Stimulated activated CD8-positive, alpha-beta memory T cell treated with anti-CD3 and anti-CD28 coated beads, Interleukin-7, amount 100 ng/mL, for 4 hours (primary cell): Measurements from ENCODE around the gene PLP1.
"Not testable (repeated sequence)": the region's sequence is repeated elsewhere in the genome, so short reads cannot be mapped to it uniquely, and the experiment has no call there.

ENCODE experiments used
- DNase-seq, 2 donors: peaks; one replicate each; pipeline ENCODE4 v3.0.0-alpha.2; 2020; ENCODE audit warnings: low read depth in 2 of 2

Gene PLP1

DNA sequence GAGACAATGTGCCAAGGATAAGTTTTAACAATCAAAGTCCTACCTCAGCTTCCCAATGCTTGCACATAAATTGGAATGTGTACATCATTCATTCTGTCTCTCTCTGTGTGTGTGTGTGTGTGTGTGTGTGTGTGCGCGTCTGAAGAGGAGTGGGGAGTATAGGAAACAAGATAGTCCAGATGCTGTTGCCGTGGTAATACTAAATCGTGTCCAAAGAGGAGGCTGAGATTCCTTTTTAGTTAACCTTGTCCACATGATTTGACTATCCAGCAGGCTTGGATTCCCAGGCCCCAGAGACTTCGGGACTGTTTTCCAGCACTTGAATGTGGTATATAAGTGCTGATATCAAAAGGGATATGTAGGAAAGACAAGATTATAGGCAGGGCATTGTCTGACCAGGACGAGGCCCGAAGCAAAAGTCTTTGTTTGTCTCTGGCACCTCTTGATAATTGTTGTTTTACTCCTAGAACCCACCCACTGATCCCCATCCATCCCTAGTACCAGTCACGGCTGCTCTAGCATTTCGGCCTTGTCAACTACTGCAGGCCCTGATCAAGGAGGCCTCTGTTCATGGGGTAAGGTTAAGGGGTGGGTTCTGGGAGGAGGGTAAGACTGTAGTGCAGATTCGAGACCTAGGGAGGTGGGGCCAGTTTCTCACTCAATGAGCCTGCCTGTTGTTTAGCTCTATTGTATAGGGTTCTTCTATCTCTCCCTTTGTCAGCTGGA, 3.9 kb downstream of the PLP1 start:
- no peak for DNase-seq

DNA sequence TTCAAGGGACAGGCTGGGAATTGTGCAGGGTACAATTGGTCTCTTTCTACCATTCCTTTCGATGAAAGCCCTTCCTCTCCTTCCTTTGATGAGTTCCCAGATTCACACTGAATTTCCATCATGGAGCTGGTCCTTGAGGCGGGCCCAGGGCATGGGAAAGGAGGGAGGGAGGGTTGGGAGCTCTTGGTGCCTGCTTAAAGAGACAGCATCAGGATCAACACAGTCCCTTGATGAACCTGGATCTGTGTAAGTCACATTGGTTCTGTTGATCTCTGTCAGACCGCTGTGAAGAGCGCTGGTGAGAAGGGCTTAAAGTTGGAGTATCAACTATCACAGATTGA, 4.4 kb downstream of the PLP1 start:
- no peak for DNase-seq

DNA sequence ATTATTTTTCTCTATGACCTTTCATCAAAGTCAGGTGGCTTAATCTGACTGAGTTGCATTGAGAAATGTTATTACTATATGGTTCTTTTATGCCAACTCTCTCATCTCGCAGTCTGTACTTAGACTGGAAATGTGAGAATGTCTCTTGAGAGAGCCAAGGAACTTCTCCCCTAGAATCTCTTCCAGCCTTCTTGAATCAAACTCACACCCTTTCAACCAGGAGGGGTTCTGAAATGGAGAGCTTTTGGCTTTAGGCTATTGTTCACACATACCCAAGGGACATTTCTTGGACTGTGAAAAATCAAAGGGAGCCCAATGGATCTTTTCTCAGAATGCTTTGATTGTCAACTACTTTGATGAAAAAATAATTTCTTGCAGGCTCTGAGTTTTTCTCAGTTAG, 5.1 kb downstream of the PLP1 start:
- no peak for DNase-seq

DNA sequence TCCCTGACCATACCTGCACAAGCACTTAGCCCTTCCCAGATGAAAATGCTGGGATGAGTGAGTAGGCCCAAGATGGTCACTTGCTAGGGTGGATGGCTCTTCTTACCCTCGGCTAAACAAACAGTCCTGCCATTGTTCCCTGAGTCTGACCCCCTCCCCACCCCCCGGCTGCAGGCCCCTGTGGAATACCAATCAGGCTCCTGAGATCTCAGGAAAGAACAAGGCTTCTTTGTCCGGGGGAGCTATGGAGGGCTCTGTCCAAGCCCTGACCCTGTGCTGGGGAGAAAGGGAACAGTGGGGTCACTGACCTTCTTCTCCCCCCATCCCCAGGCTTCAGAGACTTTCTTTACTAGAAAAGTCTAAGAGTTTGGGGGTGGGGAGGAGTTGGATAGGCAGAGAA, 6.0 kb downstream of the PLP1 start:
- no peak for DNase-seq

DNA sequence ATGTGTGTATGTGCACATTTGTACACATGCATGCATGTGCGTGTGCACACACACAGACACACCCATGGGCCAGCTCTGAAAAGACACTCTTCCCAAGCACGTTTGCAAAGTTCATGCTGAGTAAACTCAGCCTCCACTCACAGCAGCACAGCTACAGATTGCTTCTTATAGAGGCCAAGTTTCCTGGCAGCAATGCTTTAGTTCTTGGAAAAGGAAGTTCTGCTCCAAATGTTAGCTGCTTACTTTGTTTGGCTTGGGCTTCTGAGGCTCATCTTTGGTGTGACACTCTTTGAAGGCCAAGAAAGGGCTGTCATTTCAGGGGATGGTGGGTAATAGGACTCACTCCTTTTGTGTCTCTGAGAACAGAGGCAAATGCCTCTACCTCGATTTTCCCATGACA, 6.6 kb downstream of the PLP1 start:
- no peak for DNase-seq

DNA sequence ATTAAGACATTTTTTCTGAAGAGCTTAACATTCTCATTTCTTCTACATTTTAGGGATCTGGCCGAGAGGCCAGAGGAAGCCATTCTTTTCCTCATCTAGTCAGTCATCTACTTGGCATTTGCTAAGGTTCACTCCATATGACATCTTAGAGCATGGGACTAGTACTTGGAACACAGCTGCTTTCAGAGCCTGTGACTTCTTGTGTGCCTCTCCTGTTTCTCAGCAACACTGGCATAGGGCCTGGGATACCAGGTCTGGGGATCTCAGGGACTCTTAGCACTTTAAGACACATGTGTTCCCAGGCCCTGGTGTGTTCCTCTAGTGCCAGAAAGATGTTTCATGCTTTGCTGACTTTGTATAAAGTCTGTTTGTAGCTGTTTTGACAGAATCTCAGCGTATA, 7.3 kb downstream of the PLP1 start:
- no peak for DNase-seq

DNA sequence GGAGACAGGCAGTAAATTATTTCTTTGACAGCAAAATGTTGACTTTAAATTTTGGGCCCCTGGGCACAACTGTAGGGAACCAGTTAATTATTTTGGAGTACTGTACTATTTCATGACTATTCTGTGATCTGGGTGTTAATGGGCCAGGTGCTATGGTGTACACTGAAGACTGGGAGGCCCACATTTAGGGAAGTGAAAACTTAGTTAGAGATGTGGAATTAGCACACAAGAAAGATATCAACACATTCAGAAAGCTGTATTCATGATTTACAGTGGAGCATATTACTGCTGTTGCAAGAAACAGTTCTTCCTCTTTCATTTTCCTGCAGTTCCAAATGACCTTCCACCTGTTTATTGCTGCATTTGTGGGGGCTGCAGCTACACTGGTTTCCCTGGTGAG, 12.4 kb downstream of the PLP1 start:
- DNase-seq = no peak

DNA sequence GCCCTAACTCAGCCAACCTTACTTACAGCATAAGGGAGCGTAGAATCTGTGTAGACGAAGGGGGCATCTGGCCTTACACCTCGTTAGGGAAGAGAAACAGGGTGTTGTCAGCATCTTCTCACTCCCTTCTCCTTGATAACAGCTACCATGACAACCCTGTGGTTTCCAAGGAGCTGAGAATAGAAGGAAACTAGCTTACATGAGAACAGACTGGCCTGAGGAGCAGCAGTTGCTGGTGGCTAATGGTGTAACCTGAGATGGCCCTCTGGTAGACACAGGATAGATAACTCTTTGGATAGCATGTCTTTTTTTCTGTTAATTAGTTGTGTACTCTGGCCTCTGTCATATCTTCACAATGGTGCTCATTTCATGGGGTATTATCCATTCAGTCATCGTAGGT, 14.6 kb downstream of the PLP1 start:
- DNase-seq = no peak

DNA sequence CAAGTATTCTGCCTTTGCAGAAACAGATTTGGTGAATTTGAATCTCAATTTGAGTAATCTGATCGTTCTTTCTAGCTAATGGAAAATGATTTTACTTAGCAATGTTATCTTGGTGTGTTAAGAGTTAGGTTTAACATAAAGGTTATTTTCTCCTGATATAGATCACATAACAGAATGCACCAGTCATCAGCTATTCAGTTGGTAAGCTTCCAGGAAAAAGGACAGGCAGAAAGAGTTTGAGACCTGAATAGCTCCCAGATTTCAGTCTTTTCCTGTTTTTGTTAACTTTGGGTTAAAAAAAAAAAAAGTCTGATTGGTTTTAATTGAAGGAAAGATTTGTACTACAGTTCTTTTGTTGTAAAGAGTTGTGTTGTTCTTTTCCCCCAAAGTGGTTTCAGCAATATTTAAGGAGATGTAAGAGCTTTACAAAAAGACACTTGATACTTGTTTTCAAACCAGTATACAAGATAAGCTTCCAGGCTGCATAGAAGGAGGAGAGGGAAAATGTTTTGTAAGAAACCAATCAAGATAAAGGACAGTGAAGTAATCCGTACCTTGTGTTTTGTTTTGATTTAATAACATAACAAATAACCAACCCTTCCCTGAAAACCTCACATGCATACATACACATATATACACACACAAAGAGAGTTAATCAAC, 15.3 kb downstream of the PLP1 start:
- DNase-seq = no peak

DNA sequence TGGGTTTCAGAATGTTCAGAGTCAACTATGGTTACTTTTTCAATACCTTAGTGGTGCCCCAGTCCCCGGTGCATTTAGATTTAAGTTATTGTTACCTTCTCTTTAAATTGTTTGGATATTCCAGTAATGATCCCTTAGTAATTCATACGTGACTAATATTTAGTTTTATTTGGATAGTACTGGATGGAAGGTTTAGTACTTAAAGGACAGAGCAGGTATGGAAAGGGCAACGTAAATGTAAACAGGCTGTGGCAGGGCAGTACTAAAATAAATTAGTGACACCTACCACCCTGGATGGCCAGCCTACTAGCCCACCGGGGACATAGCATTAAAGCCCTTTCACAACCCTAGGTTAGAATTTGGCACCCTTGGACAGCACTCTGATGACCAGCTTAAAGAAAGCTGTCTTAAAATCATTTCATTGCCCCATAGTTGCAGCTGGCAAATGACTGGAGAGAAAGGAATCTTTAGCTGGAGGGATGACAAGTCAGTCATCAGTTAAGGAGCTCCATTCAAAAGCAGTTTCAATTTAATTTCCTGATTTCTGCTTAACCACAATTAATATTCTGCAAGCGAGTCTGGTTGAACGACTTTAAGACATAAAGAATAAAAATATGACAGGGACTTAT, 16.4 kb downstream of the PLP1 start:
- DNase-seq = no peak

DNA sequence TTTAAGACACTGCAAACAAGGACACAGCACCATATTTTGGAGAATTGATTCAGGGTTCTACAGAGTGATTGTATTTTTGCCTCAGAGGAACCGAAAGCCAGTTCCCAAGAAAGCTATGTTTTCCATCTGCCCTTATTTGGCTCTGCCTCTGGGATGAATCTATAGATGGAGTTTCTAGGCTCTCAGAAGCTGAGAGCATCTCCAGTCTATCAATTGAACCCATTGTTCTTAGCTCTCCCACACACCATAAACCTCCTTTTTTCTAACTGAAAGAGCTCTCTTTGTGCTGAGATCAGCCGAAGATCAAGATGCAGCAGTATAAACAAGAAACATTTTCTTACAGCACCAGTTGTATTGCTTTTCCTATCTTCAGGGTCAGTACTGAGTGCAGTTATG, 16.9 kb downstream of the PLP1 start:
- DNase-seq = no peak

DNA sequence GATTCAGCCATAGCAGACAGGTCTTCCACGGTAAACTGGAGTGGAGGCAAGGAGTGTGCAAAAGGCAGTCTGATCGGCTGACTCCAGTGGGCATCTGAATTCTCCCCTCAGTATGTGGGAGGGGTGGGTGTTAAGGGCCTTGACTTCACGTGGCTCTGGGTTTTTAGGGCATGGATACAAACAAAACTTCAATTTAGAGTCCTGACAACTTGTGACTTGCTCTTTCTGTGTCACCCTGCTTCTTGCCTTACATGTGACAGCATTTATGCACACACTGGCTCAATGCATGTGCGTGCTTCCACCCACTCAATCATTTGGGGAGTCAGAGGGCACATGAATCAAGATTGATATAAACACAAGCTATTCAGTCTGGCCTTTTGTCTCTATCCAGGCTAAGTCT, 17.5 kb downstream of the PLP1 start:
- DNase-seq = no peak

DNA sequence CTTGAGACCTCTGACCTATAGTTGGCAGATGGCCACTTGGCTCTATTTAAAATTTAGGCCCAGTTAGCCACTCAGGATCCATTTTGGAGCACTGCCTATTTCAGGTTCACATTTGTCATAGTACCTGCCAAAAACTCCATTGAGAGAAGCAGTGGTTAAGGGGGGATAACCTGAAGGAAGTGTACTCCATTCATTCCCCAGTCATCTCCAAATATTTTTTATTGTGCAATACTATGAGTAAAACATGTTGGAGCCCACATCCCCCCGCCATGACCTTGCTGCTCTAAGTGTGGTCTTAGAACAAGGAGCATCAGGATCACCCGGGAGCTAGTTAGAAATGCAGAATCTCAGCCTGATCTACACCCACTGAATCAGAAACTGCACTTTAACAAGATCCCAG, 21.1 kb downstream of the PLP1 start:
- DNase-seq = no peak

DNA sequence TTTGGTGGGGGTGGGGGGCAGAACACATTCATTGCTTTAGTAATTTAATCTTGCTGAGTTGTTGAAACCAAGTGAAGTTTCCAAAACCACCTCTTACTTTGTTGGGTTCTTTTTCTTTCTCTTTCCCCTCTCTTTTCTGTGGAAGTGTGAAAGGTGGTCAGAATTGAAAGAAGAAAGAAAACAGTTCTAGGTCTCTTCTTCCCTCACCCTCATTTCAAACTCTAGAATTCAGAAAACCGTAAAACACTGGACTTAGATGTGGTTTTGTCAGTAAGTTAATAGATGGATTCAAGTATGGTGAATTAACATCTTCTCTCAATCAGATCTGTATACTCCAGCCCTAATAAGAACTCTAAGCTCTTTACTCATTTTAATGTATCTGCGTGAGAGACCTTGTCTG, 23.7 kb downstream of the PLP1 start:
- DNase-seq = no peak

DNA sequence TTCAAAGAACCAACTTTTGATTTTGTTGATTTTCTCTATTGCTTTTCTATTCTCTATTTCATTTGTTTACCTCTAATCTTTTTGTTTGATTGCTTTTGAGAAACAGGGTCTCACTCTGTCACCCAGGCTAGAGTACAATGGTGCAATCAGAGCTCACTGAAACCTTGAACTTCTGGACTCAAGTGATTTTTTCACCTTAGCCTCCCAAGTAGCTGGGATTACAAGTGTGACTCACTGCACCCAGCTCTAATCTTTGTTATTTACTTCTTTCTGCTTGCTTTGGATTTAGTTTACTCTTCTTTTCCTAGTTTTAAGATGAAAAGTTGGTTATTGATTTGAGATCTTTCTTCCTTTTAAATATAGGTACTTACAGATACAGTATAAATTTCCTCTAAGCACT, 29.2 kb downstream of the PLP1 start:
- DNase-seq = no peak

DNA sequence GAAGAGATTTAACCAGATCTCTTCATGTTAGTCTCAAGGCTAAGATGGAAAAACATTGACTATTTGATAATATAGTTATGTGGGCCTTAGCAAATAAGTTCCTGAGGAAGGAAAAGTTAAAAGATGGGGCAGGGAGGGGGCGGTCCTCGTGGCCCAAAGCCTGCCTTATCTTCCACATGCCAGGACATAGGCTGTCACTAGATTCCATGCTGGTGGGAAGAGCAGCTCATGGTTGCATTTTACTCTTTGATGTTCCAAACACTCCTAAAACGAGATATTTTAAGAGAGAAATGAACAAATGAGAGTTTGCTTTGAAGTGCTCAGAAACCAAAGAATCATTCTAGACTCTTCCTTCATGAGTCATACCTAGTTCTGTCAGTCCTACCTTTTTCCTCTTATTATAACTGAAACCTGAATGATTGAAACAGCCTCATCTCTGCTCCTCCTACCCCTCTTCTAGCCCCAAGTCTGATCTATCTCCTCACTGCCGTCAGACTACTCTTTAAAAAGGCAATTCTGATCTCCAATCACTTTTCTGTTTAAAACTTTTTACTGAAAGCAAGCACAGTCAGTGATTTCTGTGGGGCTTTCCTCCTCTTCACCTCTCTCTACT, 30.3 kb downstream of the PLP1 start:
- no peak for DNase-seq

DNA sequence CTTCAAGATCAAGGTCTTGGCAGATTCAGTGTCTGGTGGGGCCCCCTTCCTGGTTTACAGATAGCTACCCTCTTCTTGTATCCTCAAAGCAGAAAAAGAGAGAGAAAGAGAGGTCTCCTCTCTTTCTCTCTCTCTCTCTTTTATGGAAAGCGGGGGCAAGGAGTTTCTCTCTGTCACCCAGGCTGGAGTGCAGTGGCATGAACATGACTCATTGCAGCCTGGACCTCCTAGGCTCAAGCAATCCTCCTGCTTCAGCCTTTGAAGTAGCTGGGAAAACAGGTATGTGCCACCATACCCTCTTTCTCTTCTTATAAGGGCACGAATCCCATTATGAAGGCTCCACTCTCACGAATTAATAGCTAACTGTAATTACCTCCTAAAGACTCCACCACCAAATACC, 35.2 kb downstream of the PLP1 start:
- no peak for DNase-seq

DNA sequence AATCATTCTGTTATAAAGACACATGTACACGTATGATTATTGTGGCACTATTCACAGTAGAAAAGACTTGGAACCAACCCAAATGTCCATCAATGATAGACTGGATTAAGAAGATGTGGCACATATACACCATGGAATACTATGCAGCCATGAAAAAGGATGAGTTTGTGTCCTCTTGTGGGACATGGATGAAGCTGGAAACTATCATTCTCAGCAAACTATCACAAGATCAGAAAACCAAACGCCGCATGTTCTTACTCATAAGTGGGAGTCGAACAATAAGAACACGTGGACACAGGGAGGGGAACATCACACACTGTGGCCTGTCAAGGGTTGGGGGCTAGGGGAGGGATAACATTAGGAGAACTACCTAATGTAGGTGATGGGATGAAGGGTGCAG, 40.5 kb downstream of the PLP1 start:
- not testable (repeated sequence) for DNase-seq

DNA sequence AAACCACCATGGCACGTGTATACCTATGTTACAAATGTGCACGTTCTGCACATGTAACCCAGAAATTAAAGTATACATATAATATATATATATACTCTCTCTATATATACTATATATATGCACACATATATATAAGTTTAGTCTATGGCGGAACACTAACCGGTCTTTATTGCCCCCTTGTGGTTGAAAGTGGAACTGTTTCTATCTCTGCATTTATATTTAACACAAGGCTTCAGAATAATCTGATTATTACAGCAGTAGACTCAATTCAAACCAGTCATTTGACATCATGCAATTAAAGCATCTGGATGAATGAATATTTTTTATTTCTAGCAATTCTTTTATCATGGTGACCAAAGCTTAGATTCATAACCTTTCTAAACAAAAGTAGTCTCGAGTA, 40.9 kb downstream of the PLP1 start:
- DNase-seq = no peak

DNA sequence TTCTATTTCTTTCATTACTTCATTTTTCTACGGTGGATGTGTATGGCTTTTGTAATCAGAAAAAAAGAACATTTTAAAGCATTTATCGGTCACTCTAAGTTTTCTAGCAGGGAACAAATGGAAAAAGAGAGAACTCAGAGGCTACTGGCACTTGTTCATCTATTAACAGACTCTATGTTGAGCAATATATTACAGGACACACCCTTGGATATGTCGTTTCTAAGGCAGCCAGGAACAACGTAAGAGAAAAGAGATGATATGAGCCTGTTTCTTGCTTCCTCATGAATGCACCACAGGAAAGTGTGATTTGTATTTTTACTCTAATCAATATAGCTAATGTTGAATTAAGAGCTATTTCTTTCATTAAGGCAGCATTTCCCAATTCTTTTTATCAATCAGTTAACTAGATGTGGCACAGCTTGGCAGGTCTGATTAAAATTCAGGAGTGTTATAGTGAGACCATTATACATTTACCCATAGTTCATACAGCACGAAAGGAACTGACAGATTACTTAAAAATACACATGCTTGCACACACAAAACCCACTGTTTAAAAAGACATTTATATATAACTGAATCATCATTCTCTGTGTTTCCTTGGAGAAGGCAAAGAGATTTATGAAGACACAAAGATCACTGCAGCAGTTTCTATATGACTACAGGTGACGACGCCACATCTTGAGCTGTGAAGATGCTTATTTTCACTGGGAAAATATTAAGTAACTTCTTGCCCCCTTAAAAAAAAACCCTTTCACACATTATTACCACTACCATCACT, 42.4 kb downstream of the PLP1 start:
- no peak for DNase-seq

DNA sequence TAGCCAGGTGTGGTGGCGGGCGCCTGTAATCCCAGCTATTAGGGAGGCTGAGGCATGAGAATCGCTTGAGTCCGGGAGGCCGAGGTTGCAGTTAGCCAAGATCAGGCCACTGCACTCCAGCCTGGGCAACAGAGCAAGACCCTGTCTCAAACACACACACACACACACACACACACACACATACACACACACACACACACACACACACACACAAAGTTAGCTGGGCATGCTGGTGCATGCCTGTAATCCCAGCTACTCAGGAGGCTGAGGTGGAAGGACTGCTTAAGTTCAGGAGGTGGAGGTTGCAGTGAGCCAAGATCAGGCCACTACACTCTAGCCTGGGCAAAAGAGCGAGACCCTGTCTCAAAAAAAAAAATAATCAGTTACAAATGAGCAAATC, 44.2 kb downstream of the PLP1 start:
- not testable (repeated sequence) for DNase-seq

DNA sequence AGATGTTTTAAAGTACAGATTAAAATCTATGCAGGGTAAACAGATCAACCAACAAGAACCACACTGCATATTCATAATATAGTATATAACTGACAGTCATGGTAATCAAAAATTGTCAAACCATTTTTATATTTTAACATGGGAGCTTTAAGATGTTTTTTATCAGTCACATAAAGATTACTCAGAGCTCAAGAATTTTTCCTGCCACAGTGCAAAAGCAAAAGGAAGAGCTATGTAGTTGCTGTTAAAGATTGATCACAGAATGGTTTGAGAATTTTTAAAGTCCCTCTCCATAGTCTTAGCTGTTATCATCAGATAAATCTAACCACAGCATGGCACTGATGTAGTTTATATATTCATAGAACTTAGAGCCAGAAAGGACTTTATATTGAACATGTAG, 47.0 kb downstream of the PLP1 start:
- DNase-seq = no peak
